Activated T-cell treated with anti-CD3 and anti-CD28 coated beads, Interleukin-2, amount 50 U/mL, for 24 hours (primary cell): ENCODE data around the gene TMEM181.

Source experiments
- DNase-seq: peaks from one replicate; pipeline ENCODE4 v3.0.0-alpha.2; 2020
- H3K27ac Mint-ChIP-seq: 2 replicates; pipeline ENCODE4 v1.8.0; 2020; ENCODE audit warnings: mild to moderate bottlenecking, mixed read lengths
- H3K27me3 Mint-ChIP-seq: 2 replicates; pipeline ENCODE4 v1.8.0; 2020; ENCODE audit warnings: mixed read lengths
- H3K36me3 Mint-ChIP-seq: 2 replicates; pipeline ENCODE4 v1.8.0; 2020; ENCODE audit warnings: low read depth, mixed read lengths
- H3K4me1 Mint-ChIP-seq: 2 replicates; pipeline ENCODE4 v1.8.0; 2020; ENCODE audit warnings: low read depth, mixed read lengths
- H3K4me3 Mint-ChIP-seq: 2 replicates; pipeline ENCODE4 v1.8.0; 2020; ENCODE audit warnings: mild to moderate bottlenecking, moderate library complexity, mixed read lengths
- H3K9me3 Mint-ChIP-seq: 2 replicates; pipeline ENCODE4 v1.8.0; 2020; ENCODE audit warnings: mixed read lengths

The TMEM181 gene

GRCh38 chr6:158634695-158635426 is 75.0 kb downstream of the TMEM181 start:
- H3K4me3 Mint-ChIP-seq = no peak overlapping the region
- peak overlapping the region; percentile 76 for H3K27ac Mint-ChIP-seq
- H3K9me3 Mint-ChIP-seq = no peaks in the 10 kb centered on the region
- peaks cover 78% of the 10 kb centered on the region for H3K4me1 Mint-ChIP-seq
- H3K27me3 Mint-ChIP-seq = no peaks in the 10 kb centered on the region
- DNase-seq = peak; percentile 17
- peaks cover 95% of the 10 kb centered on the region for H3K36me3 Mint-ChIP-seq

- DNase-seq = peak; percentile 20
- H3K9me3 Mint-ChIP-seq = no peaks in the 10 kb centered on the region
- H3K4me3 Mint-ChIP-seq = no peak overlapping the region
- H3K36me3 Mint-ChIP-seq = peaks cover 95% of the 10 kb centered on the region
- H3K27me3 Mint-ChIP-seq = no peaks in the 10 kb centered on the region
- peaks cover 80% of the 10 kb centered on the region for H3K4me1 Mint-ChIP-seq
- H3K27ac Mint-ChIP-seq = peak overlapping the region; percentile 76
Observed at GRCh38 chr6:158635427-158636073, 75.7 kb downstream of the TMEM181 start.

GRCh38 chr6:158636778-158637177 is 76.9 kb downstream of the TMEM181 start:
- no peaks in the 10 kb centered on the region for H3K9me3 Mint-ChIP-seq
- H3K27me3 Mint-ChIP-seq = no peaks in the 10 kb centered on the region
- no peak overlapping the region for H3K4me3 Mint-ChIP-seq
- H3K27ac Mint-ChIP-seq = peak overlapping the region; percentile 87
- peak; percentile 20 for DNase-seq
- H3K4me1 Mint-ChIP-seq = peaks cover 77% of the 10 kb centered on the region
- peaks cover 93% of the 10 kb centered on the region for H3K36me3 Mint-ChIP-seq

- Mint-ChIP-seq H3K36me3 (peaks cover 93% of the 10 kb centered on the region), H3K4me1 (peaks cover 81% of the 10 kb centered on the region), H3K27ac (peak overlapping the region; percentile 86), H3K9me3 (no peaks in the 10 kb centered on the region), H3K27me3 (no peaks in the 10 kb centered on the region), H3K4me3 (no peak overlapping the region)
- peak; percentile 22 for DNase-seq
Observed at GRCh38 chr6:158638324-158638854, 78.5 kb downstream of the TMEM181 start.

GRCh38 chr6:158639056-158639455 is 79.2 kb downstream of the TMEM181 start:
- H3K4me1 Mint-ChIP-seq = peaks cover 81% of the 10 kb centered on the region
- peak; percentile 27 for DNase-seq
- no peaks in the 10 kb centered on the region for H3K27me3 Mint-ChIP-seq
- peaks cover 92% of the 10 kb centered on the region for H3K36me3 Mint-ChIP-seq
- H3K9me3 Mint-ChIP-seq = no peaks in the 10 kb centered on the region
- no peak overlapping the region for H3K4me3 Mint-ChIP-seq
- H3K27ac Mint-ChIP-seq = peak overlapping the region; percentile 86

- peak overlapping the region; percentile 44 for H3K4me3 Mint-ChIP-seq
- H3K27ac Mint-ChIP-seq = peak overlapping the region; percentile 86
- peaks cover 76% of the 10 kb centered on the region for H3K4me1 Mint-ChIP-seq
- H3K9me3 Mint-ChIP-seq = no peaks in the 10 kb centered on the region
- peak; percentile 29 for DNase-seq
- no peaks in the 10 kb centered on the region for H3K27me3 Mint-ChIP-seq
- peaks cover 84% of the 10 kb centered on the region for H3K36me3 Mint-ChIP-seq
Observed at GRCh38 chr6:158640519-158640918, 80.6 kb downstream of the TMEM181 start.

- peaks cover 69% of the 10 kb centered on the region for H3K36me3 Mint-ChIP-seq
- peaks cover 77% of the 10 kb centered on the region for H3K4me1 Mint-ChIP-seq
- H3K27ac Mint-ChIP-seq = peak overlapping the region; percentile 98
- no peaks in the 10 kb centered on the region for H3K27me3 Mint-ChIP-seq
- DNase-seq = peak; percentile 28
- peak overlapping the region; percentile 94 for H3K4me3 Mint-ChIP-seq
- H3K9me3 Mint-ChIP-seq = no peaks in the 10 kb centered on the region
Observed at GRCh38 chr6:158642097-158642601, 82.3 kb downstream of the TMEM181 start.

GRCh38 chr6:158643836-158644230 is 83.9 kb downstream of the TMEM181 start:
- H3K9me3 Mint-ChIP-seq = peaks cover 2% of the 10 kb centered on the region
- H3K27ac Mint-ChIP-seq = peak overlapping the region; percentile 98
- no peak for DNase-seq
- H3K36me3 Mint-ChIP-seq = peaks cover 59% of the 10 kb centered on the region
- H3K27me3 Mint-ChIP-seq = no peaks in the 10 kb centered on the region
- peak overlapping the region; percentile 94 for H3K4me3 Mint-ChIP-seq
- peaks cover 79% of the 10 kb centered on the region for H3K4me1 Mint-ChIP-seq

- H3K27ac Mint-ChIP-seq = peak within 1 kb of the TSS; percentile 98
- H3K27me3 Mint-ChIP-seq = no peaks in the 10 kb centered on the region
- peaks cover 52% of the 10 kb centered on the region for H3K36me3 Mint-ChIP-seq
- H3K4me3 Mint-ChIP-seq = peak within 1 kb of the TSS; percentile 94
- peaks cover 2% of the 10 kb centered on the region for H3K9me3 Mint-ChIP-seq
- H3K4me1 Mint-ChIP-seq = peaks cover 79% of the 10 kb centered on the region
- DNase-seq = peak; percentile 97
Observed at GRCh38 chr6:158644231-158645063, 84.6 kb downstream of the TMEM181 start, which contains the start of gene DYNLT1. TSS of gene DYNLT1 (minus strand) at chr6:158644743. CDS start at chr6:158644708, 35 bp downstream.

- Mint-ChIP-seq H3K27ac (peak overlapping the region; percentile 96), H3K4me1 (peaks cover 77% of the 10 kb centered on the region), H3K4me3 (peak overlapping the region; percentile 94), H3K9me3 (peaks cover 2% of the 10 kb centered on the region), H3K27me3 (no peaks in the 10 kb centered on the region), H3K36me3 (peaks cover 51% of the 10 kb centered on the region)
- peak; percentile 29 for DNase-seq
Observed at GRCh38 chr6:158645064-158646022, 85.5 kb downstream of the TMEM181 start.

GRCh38 chr6:158646023-158646910 is 86.4 kb downstream of the TMEM181 start:
- peak; percentile 31 for DNase-seq
- Mint-ChIP-seq H3K36me3 (peaks cover 50% of the 10 kb centered on the region), H3K4me3 (peak overlapping the region; percentile 94), H3K27ac (peak overlapping the region; percentile 96), H3K27me3 (no peaks in the 10 kb centered on the region), H3K9me3 (peaks cover 2% of the 10 kb centered on the region), H3K4me1 (peaks cover 73% of the 10 kb centered on the region)

GRCh38 chr6:158647501-158647900 is 87.6 kb downstream of the TMEM181 start:
- peak overlapping the region; percentile 66 for H3K27ac Mint-ChIP-seq
- H3K36me3 Mint-ChIP-seq = peaks cover 48% of the 10 kb centered on the region
- H3K9me3 Mint-ChIP-seq = peaks cover 2% of the 10 kb centered on the region
- H3K4me1 Mint-ChIP-seq = peaks cover 68% of the 10 kb centered on the region
- H3K27me3 Mint-ChIP-seq = no peaks in the 10 kb centered on the region
- H3K4me3 Mint-ChIP-seq = no peak overlapping the region
- no peak for DNase-seq
